ENCODE data around the gene TSPAN18.

DNA sequence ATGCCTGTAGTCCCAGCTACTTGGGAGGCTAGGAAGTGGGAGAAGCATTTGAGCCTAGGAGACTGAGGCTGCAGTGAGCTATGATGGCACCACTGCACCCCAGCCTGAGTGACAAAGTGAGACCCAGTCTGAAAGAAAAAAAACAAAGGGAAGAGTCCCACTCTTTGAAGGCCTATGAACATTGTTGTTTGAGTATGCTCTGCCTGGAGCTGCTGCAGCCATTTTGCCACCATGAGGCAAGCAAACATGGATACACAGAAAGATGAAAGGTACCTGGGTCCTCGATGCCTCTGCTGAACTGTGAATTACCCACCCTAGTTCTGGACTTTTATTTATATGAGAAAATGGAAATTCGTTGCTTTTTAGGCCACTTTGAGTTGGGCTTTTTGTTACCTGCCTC lies 19.7 kb upstream of the TSPAN18 start:
- TF ChIP-seq, protein P1, sequence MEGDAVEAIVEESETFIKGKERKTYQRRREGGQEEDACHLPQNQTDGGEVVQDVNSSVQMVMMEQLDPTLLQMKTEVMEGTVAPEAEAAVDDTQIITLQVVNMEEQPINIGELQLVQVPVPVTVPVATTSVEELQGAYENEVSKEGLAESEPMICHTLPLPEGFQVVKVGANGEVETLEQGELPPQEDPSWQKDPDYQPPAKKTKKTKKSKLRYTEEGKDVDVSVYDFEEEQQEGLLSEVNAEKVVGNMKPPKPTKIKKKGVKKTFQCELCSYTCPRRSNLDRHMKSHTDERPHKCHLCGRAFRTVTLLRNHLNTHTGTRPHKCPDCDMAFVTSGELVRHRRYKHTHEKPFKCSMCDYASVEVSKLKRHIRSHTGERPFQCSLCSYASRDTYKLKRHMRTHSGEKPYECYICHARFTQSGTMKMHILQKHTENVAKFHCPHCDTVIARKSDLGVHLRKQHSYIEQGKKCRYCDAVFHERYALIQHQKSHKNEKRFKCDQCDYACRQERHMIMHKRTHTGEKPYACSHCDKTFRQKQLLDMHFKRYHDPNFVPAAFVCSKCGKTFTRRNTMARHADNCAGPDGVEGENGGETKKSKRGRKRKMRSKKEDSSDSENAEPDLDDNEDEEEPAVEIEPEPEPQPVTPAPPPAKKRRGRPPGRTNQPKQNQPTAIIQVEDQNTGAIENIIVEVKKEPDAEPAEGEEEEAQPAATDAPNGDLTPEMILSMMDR (IDR thresholded peaks at IDR 0.05), result no peak
- TF ChIP-seq POLR2A (IDR thresholded peaks at IDR 0.05) (no peak), POLR2AphosphoS5 (IDR thresholded peaks at IDR 0.05) (no peak)

Data from stomach (tissue), 4 donors.